H1 (cell line): ENCODE data around the gene CELF2. TPM values are rescaled to one million over a fixed set of nuclear protein-coding genes. Genes with fewer than 3 reads are reported as not detected.

Experiments used
- ATF3 ChIP-seq: IDR thresholded peaks from 2 replicates; pipeline ENCODE4 v1.6.1; 2011; ENCODE audit warnings: low read depth, mild to moderate bottlenecking, low read length; ENCODE audit not compliant: insufficient read depth
- BACH1 ChIP-seq: IDR thresholded peaks from 2 replicates; pipeline ENCODE4 v1.6.1; 2012; ENCODE audit warnings: low read length, improper control_type of control experiment
- CHD1 ChIP-seq: IDR thresholded peaks from 2 replicates; pipeline ENCODE4 v1.6.1; 2012; ENCODE audit warnings: low read depth, low read length, improper control_type of control experiment
- CHD2 ChIP-seq: IDR thresholded peaks from 2 replicates; pipeline ENCODE4 v1.6.1; 2012; ENCODE audit warnings: low read length, improper control_type of control experiment
- EP300 ChIP-seq, 2 experiments: IDR thresholded peaks; 1 replicate in 1 of 2; 2 replicates in 1 of 2; pipeline ENCODE4 v1.6.1; 2011 to 2012; ENCODE audit warnings: low read depth in 2 of 2, low read length in 2 of 2, mild to moderate bottlenecking in 2 of 2, borderline replicate concordance in 1 of 2, inconsistent platforms in 1 of 2, moderate library complexity in 1 of 2
- MAFK ChIP-seq: IDR thresholded peaks from 2 replicates; pipeline ENCODE4 v1.6.1; 2012; ENCODE audit warnings: low read depth, mild to moderate bottlenecking, improper control_type of control experiment, low read length
- POLR2A ChIP-seq, 2 experiments: IDR thresholded peaks; 1 replicate in 1 of 2; 2 replicates in 1 of 2; pipeline ENCODE4 v1.6.1; 2011; ENCODE audit warnings: low read depth in 2 of 2, low read length in 2 of 2, mild to moderate bottlenecking in 2 of 2; ENCODE audit errors: control extremely low read depth in 1 of 2
- SP4 ChIP-seq: IDR thresholded peaks from 2 replicates; pipeline ENCODE4 v1.6.1; 2012; ENCODE audit warnings: low read length, inconsistent platforms
- TCF12 ChIP-seq: IDR thresholded peaks from 2 replicates; pipeline ENCODE4 v1.6.1; 2011; ENCODE audit warnings: low read depth, mild to moderate bottlenecking, low read length
- polyA plus RNA-seq, 7 experiments: library from polyadenylated mRNA; depleted of rRNA in 3 of 7; stranded (reverse) in 5 of 7; unstranded in 2 of 7; fragments of >200 nt in 5 of 7; fragments of 200-250 nt in 2 of 7; gene quantifications; 1 replicate in 5 of 7; 2 replicates in 1 of 7; 4 replicates in 1 of 7; pipeline versions ENCODE4 v1.2.1 to v1.2.3, GENCODE V29; 2011 to 2013; ENCODE audit warnings: missing spikeins in 2 of 7, mixed read lengths in 2 of 7
- total RNA-seq: library from RNA; stranded (reverse); fragmentation: NEBNext Ultra II Directional; extraction: Animal tissue kit (Norgen Biotek cat#: 25700); gene quantifications from 2 replicates; pipeline ENCODE4 v1.2.1, GENCODE V29; 2021

The CELF2 gene
- total and polyA plus RNA-seq, 2 of the 8 experiments (the other 6 are each of a cell fraction or from before 2014, with no cell fraction given), result 18.3 to 22.7 TPM

GRCh38 chr10:11242443-11243387 is 225.0 kb downstream of the CELF2 start (continued):
- no peak for TF ChIP-seq POLR2A (IDR thresholded peaks at IDR 0.05; ENCODE audit: control extremely low read depth in 1 of 2, low read depth in 2 of 2, low read length in 2 of 2)
- no peak for TF ChIP-seq TCF12
- TF ChIP-seq CHD2, result no peak
- no peak for TF ChIP-seq CHD1
- no peak for TF ChIP-seq MAFK
- TF ChIP-seq BACH1, result no peak
- TF ChIP-seq EP300 (IDR thresholded peaks at IDR 0.05; ENCODE audit: borderline replicate concordance in 1 of 2, low read depth in 2 of 2, low read length in 2 of 2), result no peak
- no peak for TF ChIP-seq ATF3
- TF ChIP-seq SP4, result no peak
